HTERT RPE-1 (cell line): ENCODE measurements around the gene IDE.
"Not testable (repeated sequence)": the region's sequence is repeated elsewhere in the genome, so short reads cannot be mapped to it uniquely, and the experiment has no call there.

Experiments
- in situ Hi-C: fragments of 300-500 bp; cut with MboI; formaldehyde crosslinking; loops from 4 replicates; pipeline ENCODE4 v1.14.3; 2020; ENCODE audit warnings: low sequenced_read_pairs

IDE gene

DNA sequence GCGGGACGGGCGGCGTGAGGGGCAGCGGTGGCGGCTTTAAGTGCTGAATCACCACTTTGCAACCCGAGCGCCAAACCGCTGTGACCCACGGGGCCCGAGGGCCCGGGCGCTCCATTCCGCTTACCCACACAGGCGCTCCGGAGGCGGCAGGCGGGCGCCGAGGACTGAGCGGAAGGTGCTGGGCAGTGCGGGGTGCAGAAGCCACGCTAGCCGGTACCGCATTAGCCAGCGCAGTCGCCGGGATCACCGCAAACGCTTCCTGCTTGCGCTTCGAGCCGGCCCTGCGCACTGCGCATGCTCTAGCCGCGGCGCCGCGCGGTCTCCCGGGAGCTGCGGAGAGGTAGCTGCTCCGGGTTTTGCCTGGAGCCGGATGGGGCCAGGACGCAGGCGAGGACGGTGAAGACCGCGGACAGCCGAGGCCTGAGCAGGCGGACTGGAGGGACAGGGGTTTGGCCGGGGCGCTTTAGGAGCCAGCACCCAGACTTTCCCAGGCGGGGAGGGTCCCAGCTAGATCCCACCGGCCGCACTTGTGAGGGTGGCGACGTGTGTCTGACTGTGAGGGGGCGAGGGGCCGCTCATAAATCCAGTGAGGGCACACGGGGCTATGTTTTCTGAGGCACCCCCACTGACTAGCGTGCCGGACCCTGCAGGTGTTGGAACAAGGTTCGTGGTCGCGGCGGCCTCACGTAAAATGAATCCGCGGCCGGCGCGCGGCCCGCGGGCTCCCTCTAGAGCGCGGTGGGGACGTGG, at the start of gene IDE:
TSS of gene IDE (minus strand) at position 296 of the 750 bp plus-strand sequence. CDS start at position 222, 74 bp downstream.
- in situ Hi-C loops, result no loop called here

- in situ Hi-C loops, result no loop called here
Observed at GRCh38 chr10:92619368-92619767, 45.5 kb upstream of the IDE start.

DNA sequence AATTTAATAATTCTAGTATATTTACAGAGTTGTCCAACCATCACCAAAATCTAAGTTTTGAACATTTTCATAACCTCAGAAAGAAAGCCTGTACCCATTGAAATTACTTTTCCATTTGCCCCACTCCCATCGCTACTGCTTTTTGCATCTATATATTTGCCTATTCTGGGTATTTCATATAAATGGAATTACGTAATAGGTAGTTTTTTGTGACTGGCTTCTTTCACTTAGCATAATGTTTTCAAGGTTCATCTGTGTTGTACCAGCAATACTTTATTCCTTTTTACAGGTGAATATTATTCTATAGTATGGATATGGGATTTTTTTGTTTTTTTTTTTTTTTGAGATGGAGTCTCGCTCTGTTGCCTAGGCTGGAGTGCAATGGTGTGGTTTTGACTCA, 41.6 kb upstream of the IDE start:
- in situ Hi-C loops, result no loop called here

- in situ Hi-C loops, result no loop called here
Observed at GRCh38 chr10:92604841-92605240, 30.9 kb upstream of the IDE start.

- in situ Hi-C loops, result no loop called here
Observed at GRCh38 chr10:92598321-92598720, 24.4 kb upstream of the IDE start.

DNA sequence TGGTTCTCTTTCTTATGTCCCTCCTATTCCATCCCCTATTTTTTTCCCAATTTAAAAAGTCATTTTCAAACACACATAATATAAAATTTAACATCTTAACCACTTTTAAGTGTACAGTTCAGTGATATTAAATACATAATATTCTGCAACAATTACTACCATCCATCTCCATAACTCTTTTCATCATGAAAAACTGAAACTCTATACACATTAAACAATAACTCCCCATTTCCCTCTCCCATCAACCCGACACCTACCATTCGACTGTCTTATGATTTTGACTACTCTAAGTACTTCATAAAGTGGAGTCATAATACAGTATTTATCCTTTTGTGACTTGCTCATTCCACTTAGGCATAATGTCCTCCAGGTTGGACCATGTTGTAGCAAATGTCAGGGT, 21.6 kb upstream of the IDE start:
- in situ Hi-C loops, result no loop called here

DNA sequence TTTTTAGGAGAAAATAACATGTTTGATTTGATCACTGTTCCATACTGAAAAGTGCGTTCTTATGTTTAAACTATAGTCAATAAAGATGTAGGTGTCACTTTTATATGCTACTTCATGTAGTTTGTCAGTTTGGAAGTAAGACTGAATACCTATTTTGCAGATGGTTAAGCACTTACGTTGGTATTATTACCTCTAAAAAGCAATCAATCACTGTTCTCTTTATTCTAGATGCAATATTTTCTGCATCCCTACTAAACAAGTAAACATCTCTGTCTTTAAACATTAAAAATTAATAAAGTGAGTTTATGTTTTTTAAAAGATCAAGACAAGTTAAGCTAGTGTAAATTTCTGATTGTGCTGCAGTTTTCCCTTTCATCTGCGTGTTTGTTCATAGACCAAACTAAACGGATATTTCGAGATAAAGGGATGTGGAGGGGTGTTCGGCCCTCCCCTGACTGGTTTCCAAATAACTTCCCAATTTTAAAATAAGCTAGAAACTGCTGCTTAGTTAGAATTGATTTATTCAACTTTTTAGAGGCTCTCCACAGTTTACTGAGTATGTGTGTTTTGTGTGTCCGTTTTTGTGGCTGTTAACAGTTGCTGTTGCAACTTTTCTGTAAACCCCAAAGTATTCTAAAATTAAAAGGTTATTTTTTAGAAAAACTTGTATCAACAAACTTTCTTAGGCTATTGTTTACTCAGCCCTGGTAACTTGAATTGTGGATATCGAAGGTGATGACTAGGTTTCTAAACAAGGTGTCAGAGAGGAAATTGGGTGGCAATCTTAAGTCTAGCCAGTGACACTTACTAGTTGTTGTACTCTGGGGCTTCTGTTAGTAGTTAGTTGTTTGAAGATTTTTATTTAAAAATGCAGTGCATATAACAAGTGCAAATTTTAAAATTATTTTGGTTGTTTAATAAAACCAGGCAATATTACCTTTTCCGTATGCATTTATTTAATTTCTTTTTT, 20.0 kb upstream of the IDE start:
- in situ Hi-C loops, result no loop called here

DNA sequence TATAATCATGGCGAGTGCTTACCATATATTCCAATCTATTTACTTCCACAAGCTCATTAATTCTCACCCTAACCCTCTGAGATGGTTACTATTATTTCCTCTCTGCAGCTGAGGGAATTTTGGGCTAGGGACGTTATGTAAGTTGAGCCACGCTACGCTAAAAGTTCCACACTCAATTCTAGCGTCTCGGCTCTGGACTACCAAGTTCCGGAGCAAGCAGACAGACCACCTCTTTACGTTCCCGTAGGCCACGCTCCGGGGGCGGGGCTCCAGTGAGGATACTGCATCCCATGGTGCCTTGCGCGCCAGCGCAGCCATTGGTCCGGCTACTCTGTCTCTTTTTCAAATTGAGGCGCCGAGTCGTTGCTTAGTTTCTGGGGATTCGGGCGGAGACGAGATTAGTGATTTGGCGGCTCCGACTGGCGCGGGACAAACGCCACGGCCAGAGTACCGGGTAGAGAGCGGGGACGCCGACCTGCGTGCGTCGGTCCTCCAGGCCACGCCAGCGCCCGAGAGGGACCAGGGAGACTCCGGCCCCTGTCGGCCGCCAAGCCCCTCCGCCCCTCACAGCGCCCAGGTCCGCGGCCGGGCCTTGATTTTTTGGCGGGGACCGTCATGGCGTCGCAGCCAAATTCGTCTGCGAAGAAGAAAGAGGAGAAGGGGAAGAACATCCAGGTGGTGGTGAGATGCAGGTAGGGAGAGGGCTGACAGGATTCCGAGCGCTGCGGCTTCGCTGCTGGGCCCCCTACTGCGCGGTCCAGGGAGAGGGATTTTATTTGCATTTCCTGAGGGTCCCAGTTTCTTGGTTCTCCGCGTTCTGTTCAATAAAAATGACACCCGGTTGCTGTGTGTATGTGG, 19.1 kb upstream of the IDE start, which contains the start of gene KIF11:
TSS of gene KIF11 (plus strand) at position 370 of the 858 bp plus-strand sequence. CDS start at position 616, 246 bp downstream.
- in situ Hi-C loops, result no loop called here

DNA sequence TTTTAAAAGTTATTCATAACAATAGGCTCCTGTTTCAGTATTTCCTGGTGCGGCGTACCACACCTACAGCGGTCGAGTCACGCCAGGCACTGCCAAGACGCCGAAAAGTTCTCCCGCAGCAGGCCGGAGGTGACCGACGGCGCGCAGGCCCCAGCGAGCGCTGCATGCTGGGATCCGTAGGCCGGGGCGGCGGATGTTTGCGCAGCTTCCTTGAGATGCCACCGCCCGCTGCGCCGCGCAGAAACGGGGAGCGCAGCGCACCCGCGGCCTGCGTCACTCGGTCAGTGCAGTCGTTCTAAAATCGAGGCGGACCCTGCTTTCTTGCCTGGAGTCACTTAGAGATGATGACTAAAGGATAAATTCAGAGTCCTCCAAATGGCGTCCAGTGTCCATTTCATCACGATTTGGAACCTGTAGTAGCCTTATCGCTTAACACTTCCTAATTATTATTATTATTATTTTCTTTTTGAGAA, 17.7 kb upstream of the IDE start:
- in situ Hi-C loops, result no loop called here

DNA sequence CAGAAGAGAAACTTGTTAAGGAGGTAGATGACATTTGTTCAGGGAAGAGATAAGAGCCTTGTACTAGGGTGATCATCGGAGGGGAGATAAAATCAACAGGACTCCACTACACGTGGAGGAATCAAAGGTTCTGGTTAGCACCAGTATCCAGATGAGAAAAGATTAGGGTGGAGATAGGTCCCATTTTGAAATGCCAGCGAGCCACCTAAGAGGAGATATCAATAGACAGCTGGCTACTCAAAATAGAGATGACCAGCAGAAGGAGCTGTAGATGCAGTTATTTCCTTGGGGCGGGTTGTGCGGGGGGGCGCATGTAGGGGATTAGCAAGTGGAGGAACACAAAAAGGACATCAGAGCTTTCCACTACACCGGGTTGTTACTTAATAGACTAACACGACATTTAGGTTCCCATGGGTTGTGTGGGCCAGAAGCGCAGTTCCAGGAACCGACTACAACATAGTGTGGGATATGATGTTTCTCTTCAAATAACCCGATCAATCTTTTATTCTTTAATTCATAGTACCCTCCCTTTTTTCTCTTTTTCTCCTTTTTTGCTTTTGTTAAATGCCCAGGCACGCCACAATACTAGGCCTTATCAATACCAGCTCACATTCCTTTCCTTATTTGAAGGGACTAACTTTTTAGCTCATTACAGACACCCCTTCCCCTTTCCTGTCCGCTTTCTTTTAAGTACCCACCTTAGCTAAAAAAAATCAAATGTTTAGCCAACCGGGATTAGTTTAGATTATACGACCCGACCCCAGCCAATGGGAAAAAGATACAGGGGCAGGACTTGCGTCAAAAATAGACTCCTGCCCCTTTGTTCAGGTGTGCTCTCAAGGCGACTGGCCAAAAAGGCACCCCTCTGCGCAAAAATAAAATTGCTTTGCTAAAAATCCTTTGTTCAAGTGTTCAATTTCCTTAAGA, 17.0 kb upstream of the IDE start:
- in situ Hi-C loops, result no loop called here

- in situ Hi-C loops, result not testable (repeated sequence)
Observed at GRCh38 chr10:92582347-92582746, 8.5 kb upstream of the IDE start.

- in situ Hi-C loops, result no loop called here
Observed at GRCh38 chr10:92575961-92576360, 2.1 kb upstream of the IDE start.

- in situ Hi-C loops, result no loop called here
Observed at GRCh38 chr10:92574548-92575261, 812 bp upstream of the IDE start.

GRCh38 chr10:92573091-92573797, 649 bp downstream of the IDE start:
- in situ Hi-C loops, result no loop called here

- in situ Hi-C loops, result no loop called here
Observed at GRCh38 chr10:92572362-92573090, 1.4 kb downstream of the IDE start.

GRCh38 chr10:92571649-92572048, 2.2 kb downstream of the IDE start:
- in situ Hi-C loops, result no loop called here

DNA sequence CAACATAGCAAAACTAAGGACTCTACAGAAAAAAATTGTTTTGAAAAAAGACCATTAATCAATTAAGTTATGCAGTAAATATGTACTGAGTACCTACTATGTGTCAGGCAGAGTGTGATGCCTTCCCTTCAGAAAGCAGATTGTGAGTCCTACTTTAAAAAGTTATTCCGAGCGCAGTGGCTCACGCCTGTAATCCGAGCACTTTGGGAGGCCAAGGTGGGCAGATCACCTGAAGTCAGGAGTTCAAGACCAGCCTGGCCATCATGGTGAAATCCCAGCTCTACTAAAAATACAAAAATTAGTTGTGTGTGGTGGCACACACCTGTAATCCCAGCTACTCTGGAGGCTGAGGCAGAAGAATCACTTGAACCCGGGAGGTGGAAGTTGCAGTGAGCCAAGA, 4.2 kb downstream of the IDE start:
- in situ Hi-C loops, result not testable (repeated sequence)

DNA sequence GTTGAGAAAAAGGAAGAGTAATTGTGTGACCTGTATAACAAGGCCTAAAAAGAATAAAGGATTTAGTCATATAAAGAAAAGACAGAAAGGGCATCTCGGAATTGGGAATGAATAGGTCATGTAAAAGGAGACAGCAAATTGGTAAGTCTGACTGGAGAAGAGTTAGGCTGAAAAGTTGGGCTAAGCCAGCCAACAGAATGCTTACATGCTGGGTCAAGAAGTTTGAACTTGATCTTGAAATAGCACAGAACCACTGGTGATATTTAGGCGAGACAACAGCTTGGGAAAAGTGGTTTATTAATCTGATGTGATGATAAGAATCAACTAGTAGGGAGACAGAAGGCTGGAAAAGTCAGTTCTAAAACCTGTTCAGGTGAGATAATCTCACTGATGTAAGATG, 4.8 kb downstream of the IDE start:
- in situ Hi-C loops, result no loop called here
